Mesodermal cell (in vitro differentiated cells): ENCODE results near the gene TBC1D25.

ENCODE experiments used
- H3K27ac ChIP-seq: 2 replicates; pipeline ENCODE4 v1.7.0; 2013; ENCODE audit warnings: mild to moderate bottlenecking, low read depth, low read length, moderate library complexity; ENCODE audit not compliant: severe bottlenecking
- H3K36me3 ChIP-seq: 2 replicates; pipeline ENCODE4 v1.7.1; 2013; ENCODE audit warnings: mild to moderate bottlenecking, low read length, moderate library complexity; ENCODE audit not compliant: control insufficient read depth, insufficient read depth
- H3K4me1 ChIP-seq: one replicate; pipeline ENCODE4 v1.7.1; 2013; ENCODE audit warnings: mild to moderate bottlenecking, low read length; ENCODE audit not compliant: insufficient read depth, control insufficient read depth, poor library complexity, severe bottlenecking
- H3K4me3 ChIP-seq: 2 replicates; pipeline ENCODE4 v1.7.0; 2013; ENCODE audit warnings: low read length, control low read depth, mild to moderate bottlenecking; ENCODE audit not compliant: insufficient read depth, poor library complexity, severe bottlenecking; ENCODE audit errors: extremely low read depth
- H3K9me3 ChIP-seq: 2 replicates; pipeline ENCODE4 v1.7.1; 2013; ENCODE audit warnings: mild to moderate bottlenecking, low read length, moderate library complexity; ENCODE audit not compliant: control insufficient read depth
- WGBS, 2 experiments: methylation state at CpG; one replicate each; pipeline ENCODE4 v1.1.5; 2013; ENCODE audit warnings: missing lambda C conversion rate in 2 of 2; ENCODE audit not compliant: insufficient coverage in 2 of 2; 5-methylcytosine and 5-hydroxymethylcytosine counted together

The TBC1D25 gene

DNA sequence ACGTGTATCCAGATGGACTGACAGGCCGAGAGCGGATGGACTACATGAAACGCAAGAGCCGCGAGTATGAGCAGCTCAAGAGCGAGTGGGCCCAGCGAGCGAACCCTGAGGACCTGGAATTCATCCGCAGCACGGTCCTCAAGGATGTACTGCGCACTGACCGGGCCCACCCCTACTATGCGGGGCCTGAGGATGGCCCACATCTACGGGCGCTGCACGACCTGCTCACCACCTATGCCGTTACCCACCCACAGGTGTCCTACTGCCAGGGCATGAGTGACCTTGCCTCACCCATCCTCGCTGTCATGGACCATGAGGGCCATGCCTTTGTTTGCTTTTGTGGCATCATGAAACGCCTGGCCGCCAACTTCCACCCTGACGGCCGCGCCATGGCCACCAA, 20.1 kb downstream of the TBC1D25 start:
- no peaks in the 10 kb centered on the region for H3K4me1 ChIP-seq
- H3K36me3 ChIP-seq = peaks cover 23% of the 10 kb centered on the region

DNA sequence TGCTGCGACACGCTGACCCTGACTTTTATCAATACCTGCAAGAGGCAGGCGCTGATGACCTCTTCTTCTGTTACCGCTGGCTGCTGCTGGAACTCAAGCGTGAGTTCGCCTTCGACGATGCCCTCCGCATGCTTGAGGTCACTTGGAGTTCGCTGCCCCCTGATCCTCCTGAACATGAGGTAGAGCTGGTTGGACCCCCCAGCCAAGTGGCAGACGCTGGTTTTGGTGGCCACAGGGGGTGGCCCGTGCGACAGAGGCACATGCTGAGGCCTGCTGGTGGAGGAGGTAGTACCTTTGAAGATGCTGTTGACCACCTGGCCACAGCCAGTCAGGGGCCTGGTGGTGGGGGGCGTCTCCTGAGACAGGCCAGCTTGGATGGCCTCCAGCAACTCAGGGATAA, 20.5 kb downstream of the TBC1D25 start:
- no peak overlapping the region for H3K27ac ChIP-seq
- H3K36me3 ChIP-seq = peaks cover 23% of the 10 kb centered on the region
- 84% methylated on average over 7 of the region's 14 CpGs; no CpG with 5 or more reads in 1 of the 2 experiments for WGBS, 2 experiments
- H3K4me3 ChIP-seq = no peak overlapping the region
- H3K9me3 ChIP-seq = no peaks in the 10 kb centered on the region
- no peaks in the 10 kb centered on the region for H3K4me1 ChIP-seq

More for the DNA sequence above, 20.1 kb downstream of the TBC1D25 start:
- H3K4me3 ChIP-seq = no peak overlapping the region
- WGBS, 2 experiments = 97 to 99% methylated on average over 13 to 16 of the region's 24 CpGs
- no peak overlapping the region for H3K27ac ChIP-seq
- H3K9me3 ChIP-seq = no peaks in the 10 kb centered on the region

- Histone ChIP-seq H3K9me3 (no peaks in the 10 kb centered on the region), H3K36me3 (peaks cover 23% of the 10 kb centered on the region), H3K27ac (no peak overlapping the region), H3K4me3 (no peak overlapping the region), H3K4me1 (no peaks in the 10 kb centered on the region)
- 100% methylated on average over 5 to 9 of the region's 12 CpGs for WGBS, 2 experiments
Measured at GRCh38 chrX:48560681-48561080, 21.2 kb downstream of the TBC1D25 start.

- no peaks in the 10 kb centered on the region for H3K9me3 ChIP-seq
- H3K4me1 ChIP-seq = no peaks in the 10 kb centered on the region
- H3K27ac ChIP-seq = no peak overlapping the region
- H3K4me3 ChIP-seq = no peak overlapping the region
- no CpG with 5 or more reads among the region's 1 CpG for WGBS, 2 experiments
- no peaks in the 10 kb centered on the region for H3K36me3 ChIP-seq
Measured at GRCh38 chrX:48569958-48570357, 30.4 kb downstream of the TBC1D25 start.

GRCh38 chrX:48573690-48574269, 34.3 kb downstream of the TBC1D25 start:
- WGBS, 2 experiments = 51 to 64% methylated on average over 7 to 14 of the region's 19 CpGs
- Histone ChIP-seq H3K4me1 (peaks cover 9% of the 10 kb centered on the region), H3K9me3 (no peaks in the 10 kb centered on the region), H3K36me3 (peaks cover 31% of the 10 kb centered on the region), H3K27ac (peak overlapping the region; percentile 99), H3K4me3 (peak overlapping the region; percentile 61)

DNA sequence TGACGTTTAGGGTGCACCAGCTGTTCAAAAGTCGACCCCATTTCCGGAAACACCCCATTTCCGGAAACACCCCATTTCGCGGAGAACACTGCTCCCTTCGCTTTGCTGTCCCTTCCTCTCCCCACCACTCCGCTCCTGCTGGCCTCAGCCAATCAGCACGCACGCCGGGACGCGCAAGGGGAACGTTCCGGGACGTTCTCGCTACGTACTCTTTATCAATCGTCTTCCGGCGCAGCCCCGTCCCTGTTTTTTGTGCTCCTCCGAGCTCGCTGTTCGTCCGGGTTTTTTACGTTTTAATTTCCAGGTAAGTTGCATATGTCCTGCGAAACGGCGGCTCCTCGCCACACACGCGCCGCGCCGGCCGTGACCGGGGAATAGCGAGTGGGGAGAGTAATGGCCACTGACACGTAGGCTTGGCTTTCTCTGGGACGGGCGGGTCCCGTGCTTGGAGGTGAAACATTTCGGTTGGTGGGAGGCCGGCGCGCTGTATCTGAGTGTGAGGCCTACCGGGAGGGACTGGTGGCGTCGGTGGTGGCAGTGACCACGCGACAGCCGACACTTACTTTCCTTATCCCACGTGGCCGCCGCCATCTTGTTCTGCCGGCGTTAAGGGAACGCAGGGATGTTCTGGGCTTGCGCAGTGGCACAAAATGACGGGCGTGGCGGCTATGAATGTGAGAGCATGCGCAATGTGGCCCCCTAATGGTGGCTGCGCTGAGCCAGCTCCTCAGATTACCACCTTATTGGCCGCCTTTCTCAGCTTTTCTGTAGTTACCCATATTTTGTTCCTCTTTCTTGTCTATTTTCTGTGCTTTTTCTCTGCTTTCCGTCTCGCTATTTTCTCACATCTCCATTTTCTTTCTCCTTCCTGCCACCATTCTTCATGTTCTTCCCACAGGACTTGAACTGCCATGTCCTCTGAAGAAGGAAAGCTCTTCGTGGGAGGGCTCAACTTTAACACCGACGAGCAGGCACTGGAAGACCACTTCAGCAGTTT, 35.1 kb downstream of the TBC1D25 start, which contains the start of gene RBM3:
Gene RBM3 (plus strand): TSS at position 215 of the 997 bp plus-strand sequence. CDS start 697 bp downstream, at position 912.
- no peaks in the 10 kb centered on the region for H3K9me3 ChIP-seq
- H3K27ac ChIP-seq = peak within 1 kb of the TSS; percentile 99
- peaks cover 9% of the 10 kb centered on the region for H3K4me1 ChIP-seq
- peak within 1 kb of the TSS; percentile 61 for H3K4me3 ChIP-seq
- 0% methylated on average over 8 to 27 of the region's 71 CpGs for WGBS, 2 experiments
- peaks cover 36% of the 10 kb centered on the region for H3K36me3 ChIP-seq

- Histone ChIP-seq H3K36me3 (peaks cover 39% of the 10 kb centered on the region), H3K4me1 (peaks cover 9% of the 10 kb centered on the region), H3K4me3 (peak overlapping the region; percentile 61), H3K27ac (no peak overlapping the region), H3K9me3 (no peaks in the 10 kb centered on the region)
- 70 to 79% methylated on average over 2 to 9 of the region's 13 CpGs for WGBS, 2 experiments
Measured at GRCh38 chrX:48575642-48576041, 36.1 kb downstream of the TBC1D25 start.

- H3K9me3 ChIP-seq = no peaks in the 10 kb centered on the region
- WGBS, 2 experiments = 80 to 94% methylated on average over 3 to 5 of the region's 6 CpGs
- peaks cover 39% of the 10 kb centered on the region for H3K36me3 ChIP-seq
- H3K27ac ChIP-seq = no peak overlapping the region
- peak overlapping the region; percentile 61 for H3K4me3 ChIP-seq
- peaks cover 9% of the 10 kb centered on the region for H3K4me1 ChIP-seq
Measured at GRCh38 chrX:48576108-48576507, 36.6 kb downstream of the TBC1D25 start.

DNA sequence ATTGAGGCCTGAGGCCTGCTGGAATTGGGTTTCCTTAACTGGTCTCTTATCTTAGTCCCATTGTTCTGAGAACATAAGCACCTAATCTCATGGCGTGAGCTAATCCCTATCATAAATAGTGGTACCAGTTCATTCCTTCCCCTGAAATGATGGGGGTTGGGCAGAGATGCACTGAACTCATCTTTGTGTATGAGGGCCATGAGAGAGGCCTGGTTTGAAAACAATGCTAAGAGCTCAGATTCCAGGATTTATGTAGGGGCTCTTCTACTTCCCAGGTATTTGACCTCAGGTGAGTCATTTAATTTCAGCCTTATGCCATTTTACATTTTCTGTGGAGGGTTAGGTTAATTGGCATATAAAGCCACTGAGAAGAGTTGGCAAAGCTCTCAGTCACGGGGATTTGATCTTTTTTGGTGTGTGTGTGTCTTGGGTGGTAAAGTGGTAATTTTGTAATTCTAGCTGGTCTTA, 39.2 kb downstream of the TBC1D25 start:
- H3K9me3 ChIP-seq = no peaks in the 10 kb centered on the region
- peaks cover 39% of the 10 kb centered on the region for H3K36me3 ChIP-seq
- H3K27ac ChIP-seq = no peak overlapping the region
- peaks cover 9% of the 10 kb centered on the region for H3K4me1 ChIP-seq
- no CpG with 5 or more reads among the region's 2 CpGs for WGBS, 2 experiments
- no peak overlapping the region for H3K4me3 ChIP-seq

- H3K4me3 ChIP-seq = no peak overlapping the region
- H3K4me1 ChIP-seq = peaks cover 9% of the 10 kb centered on the region
- no peaks in the 10 kb centered on the region for H3K9me3 ChIP-seq
- H3K36me3 ChIP-seq = peaks cover 39% of the 10 kb centered on the region
- 80% methylated on average over 1 of the region's 3 CpGs for WGBS, 2 experiments
- H3K27ac ChIP-seq = no peak overlapping the region
Measured at GRCh38 chrX:48579259-48579658, 39.7 kb downstream of the TBC1D25 start.
